HG03135 (cell line): Measurements from ENCODE around the gene MRPS2.
"Not testable (repeated sequence)": the region's sequence is repeated elsewhere in the genome, so short reads cannot be mapped to it uniquely, and the experiment has no call there.

Experiments
- ATAC-seq: cut with Tn5 transposase; IDR thresholded peaks from one replicate; pipeline ENCODE4 v1.9.1; 2021; ENCODE audit warnings: mild to moderate bottlenecking, moderate library complexity; ENCODE audit not compliant: unreplicated experiment

MRPS2 gene

GRCh38 chr9:135499326-135500070 is 984 bp upstream of the MRPS2 start:
- ATAC-seq: peak; percentile 39

GRCh38 chr9:135500071-135500524 is 384 bp upstream of the MRPS2 start:
- ATAC-seq: peak; percentile 9

DNA sequence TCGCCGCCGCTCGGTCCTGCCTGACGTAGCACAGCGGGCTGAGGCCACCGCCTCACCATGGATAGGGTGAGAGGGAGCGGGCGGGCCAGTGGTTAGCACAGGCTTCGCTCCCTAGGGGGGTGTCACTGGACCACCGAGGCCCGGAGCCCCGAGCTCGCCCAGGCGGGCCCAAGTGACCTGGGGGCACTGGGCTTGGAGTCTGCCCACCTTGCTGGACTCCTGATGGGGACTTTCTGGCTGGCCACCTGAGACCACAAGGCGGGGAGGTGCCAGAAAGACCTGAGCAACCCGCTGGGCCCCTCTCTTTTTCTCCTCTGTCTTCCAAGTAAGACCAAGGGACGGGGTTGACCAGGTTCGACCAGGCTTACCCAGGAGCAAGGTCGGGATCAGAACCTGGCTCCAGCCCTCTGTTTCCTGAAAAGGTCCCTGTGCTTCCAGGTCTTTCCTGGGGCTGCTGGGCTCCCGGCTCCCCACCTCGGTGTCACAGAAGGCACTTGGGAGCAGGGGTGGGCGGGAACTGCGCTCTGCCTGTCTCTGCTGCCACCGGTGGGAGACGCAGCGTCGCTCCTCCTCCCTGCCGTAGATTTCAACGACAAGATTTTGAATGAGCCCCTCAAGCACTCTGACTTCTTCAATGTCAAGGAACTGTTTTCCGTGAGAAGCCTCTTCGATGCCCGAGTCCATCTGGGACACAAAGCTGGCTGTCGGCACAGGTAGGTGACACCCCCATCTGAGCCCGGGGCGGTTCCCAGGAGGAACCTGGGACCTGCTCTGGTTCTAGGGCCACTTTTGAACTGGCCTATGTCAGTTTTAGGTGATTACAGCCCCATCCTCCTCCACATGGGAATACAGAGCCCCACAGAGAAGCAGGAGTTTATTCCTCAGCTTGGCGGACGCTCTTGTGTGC is 1.0 kb downstream of the MRPS2 start:
- no peak for ATAC-seq

GRCh38 chr9:135502168-135502872 is 1.8 kb downstream of the MRPS2 start:
- ATAC-seq: no peak

GRCh38 chr9:135502873-135503321 is 2.4 kb downstream of the MRPS2 start:
- ATAC-seq: no peak

DNA sequence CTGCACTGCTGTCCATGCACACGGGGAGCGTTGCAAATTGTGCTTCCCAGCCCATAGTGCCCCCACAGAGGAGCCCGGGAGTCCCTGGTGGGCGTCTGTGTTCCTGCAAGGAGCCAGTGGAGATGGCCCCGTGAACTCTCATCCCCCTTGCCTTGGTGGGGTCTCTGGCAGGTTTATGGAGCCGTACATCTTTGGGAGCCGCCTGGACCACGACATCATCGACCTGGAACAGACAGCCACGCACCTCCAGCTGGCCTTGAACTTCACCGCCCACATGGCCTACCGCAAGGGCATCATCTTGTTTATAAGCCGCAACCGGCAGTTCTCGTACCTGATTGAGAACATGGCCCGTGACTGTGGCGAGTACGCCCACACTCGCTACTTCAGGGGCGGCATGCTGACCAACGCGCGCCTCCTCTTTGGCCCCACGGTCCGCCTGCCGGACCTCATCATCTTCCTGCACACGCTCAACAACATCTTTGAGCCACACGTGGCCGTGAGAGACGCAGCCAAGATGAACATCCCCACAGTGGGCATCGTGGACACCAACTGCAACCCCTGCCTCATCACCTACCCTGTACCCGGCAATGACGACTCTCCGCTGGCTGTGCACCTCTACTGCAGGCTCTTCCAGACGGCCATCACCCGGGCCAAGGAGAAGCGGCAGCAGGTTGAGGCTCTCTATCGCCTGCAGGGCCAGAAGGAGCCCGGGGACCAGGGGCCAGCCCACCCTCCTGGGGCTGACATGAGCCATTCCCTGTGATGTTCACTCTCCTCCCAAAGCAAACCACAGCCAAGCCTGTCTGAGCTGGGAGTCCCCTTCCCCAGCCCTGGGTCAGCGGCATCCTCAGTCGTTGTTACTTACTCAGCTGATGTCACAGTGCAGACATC is 3.1 kb downstream of the MRPS2 start:
- ATAC-seq: no peak

GRCh38 chr9:135504262-135505243 is 4.1 kb downstream of the MRPS2 start:
- no peak for ATAC-seq

- no peak for ATAC-seq
Observed at GRCh38 chr9:135505406-135506187, 5.1 kb downstream of the MRPS2 start.

- ATAC-seq: no peak
Observed at GRCh38 chr9:135506327-135507103, 6.0 kb downstream of the MRPS2 start.

- ATAC-seq: no peak
Observed at GRCh38 chr9:135507104-135508035, 6.9 kb downstream of the MRPS2 start.

DNA sequence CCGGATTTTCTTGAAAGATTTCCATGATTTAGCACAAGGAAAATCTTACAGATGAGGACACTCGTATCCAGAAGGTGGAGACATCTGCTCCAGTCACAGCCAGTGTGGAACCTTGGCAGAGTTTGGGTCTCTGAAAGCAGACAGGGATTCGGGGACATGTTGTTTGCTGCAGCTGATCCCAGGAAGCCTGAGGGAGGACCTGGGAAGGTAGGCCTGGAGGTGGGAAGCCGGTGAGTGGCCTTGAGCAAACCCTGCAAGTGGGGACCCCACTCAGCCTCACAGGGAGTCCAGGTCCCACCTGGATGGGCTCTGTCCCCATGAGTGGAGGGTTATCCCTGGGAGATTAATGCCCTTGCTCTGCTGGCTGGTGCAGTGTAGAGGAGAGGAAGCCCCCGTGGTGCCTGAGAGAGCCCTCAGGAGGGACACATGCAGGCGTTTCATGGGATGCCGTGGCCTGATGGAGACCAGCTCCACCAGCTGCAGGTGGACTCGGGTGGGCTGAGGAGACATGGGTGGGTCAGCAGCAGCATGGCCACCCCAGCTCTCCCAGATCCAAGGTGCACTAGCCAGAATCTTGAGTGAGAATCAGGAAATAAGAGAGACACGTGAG is 7.8 kb downstream of the MRPS2 start:
- ATAC-seq: no peak

DNA sequence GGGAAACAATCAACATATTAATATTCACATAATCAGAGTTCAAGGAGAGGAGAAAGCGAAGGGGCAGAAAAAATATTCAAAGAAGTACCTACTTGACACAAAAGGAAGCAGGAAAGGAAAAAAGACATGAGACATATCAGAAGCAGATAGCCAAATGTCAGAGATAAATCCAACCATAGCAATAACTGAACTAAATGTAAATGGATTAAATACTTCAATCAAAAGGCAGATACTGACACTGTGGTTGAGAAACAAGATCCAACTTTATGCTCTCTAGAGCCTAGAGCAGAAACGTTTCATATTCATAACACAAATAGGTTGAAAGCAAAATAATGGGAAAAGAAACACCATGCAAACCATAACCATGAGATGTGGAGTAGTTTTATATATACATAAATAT is 9.0 kb downstream of the MRPS2 start:
- no peak for ATAC-seq

DNA sequence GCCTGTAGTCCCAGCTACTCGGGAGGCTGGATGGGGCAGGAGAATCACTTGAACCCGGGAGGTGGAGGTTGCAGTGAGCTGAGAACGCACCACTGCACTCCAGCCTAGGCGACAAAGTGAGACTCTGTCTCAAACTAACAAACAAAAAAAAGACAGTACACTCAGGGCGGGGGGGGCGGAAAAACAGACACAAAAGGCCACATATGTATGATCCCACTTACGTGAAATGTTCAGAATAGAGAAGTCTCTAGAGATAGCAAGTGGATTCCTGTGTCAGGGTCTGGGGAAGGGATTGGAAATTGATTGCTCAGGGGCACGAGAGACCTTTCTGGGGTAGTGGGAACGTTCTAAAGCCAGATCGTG is 11.7 kb downstream of the MRPS2 start:
- no peak for ATAC-seq

GRCh38 chr9:135512904-135513303 is 12.4 kb downstream of the MRPS2 start:
- no peak for ATAC-seq

DNA sequence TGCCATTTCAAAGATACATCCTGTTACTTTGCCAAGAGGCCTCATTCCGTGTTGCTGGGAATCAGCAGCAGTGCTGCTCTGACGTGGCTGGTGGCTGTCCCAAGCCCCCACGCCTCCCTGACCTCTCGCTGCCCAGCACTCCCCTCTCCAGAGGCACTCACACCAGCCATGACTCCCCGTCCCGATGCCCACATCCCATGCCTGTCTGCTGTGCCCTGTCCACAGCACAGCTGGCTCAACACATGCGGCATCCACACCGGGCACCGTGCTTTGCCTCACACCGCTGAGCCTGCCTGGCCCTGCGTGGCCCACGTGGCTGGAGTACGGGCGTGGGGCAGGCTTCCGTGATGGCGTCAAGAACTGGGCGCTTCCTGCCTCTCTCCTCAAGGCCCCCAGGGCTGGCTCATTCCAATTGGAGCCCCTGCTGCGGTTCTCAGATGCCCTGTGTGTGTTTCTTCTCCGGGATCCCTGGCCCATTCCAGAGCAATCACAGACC is 12.9 kb downstream of the MRPS2 start:
- no peak for ATAC-seq

- not testable (repeated sequence) for ATAC-seq
Observed at GRCh38 chr9:135513906-135514305, 13.4 kb downstream of the MRPS2 start.
